Measurements from ENCODE around the gene RARG.

The RARG gene

GRCh38 chr12:53230108-53230845, 1.7 kb downstream of the RARG start:
- H2AFZ ChIP-seq = no peak overlapping the region
- no peak overlapping the region for H3K27ac ChIP-seq
- no peak for TF ChIP-seq CTCF (IDR thresholded peaks at IDR 0.05)
- H3K79me2 ChIP-seq = no peaks in the 10 kb centered on the region
- H3K4me3 ChIP-seq (ENCODE audit: low read depth, low read length) = no peak overlapping the region
- no peaks in the 10 kb centered on the region for H3K27me3 ChIP-seq (ENCODE audit: control insufficient read depth, insufficient read depth, low read length)
- H3K4me1 ChIP-seq = peaks cover 17% of the 10 kb centered on the region
- H3K9ac ChIP-seq = no peak overlapping the region
- H3K9me3 ChIP-seq (ENCODE audit: control insufficient read depth, low read length) = no peaks in the 10 kb centered on the region
- no peak overlapping the region for H3K4me2 ChIP-seq (ENCODE audit: low read length)
- no peaks in the 10 kb centered on the region for H3K36me3 ChIP-seq (ENCODE audit: control insufficient read depth, insufficient read depth, low read length)

GRCh38 chr12:53229454-53229853, 2.6 kb downstream of the RARG start:
- Histone ChIP-seq H3K9me3 (ENCODE audit: control insufficient read depth, low read length) (no peaks in the 10 kb centered on the region), H3K27ac (no peak overlapping the region), H3K27me3 (ENCODE audit: control insufficient read depth, insufficient read depth, low read length) (no peaks in the 10 kb centered on the region), H3K4me2 (ENCODE audit: low read length) (no peak overlapping the region), H3K4me3 (ENCODE audit: low read depth, low read length) (no peak overlapping the region), H2AFZ (no peak overlapping the region), H3K4me1 (peaks cover 17% of the 10 kb centered on the region), H3K9ac (no peak overlapping the region), H3K36me3 (ENCODE audit: control insufficient read depth, insufficient read depth, low read length) (no peaks in the 10 kb centered on the region), H3K79me2 (no peaks in the 10 kb centered on the region)
- no peak for TF ChIP-seq CTCF (IDR thresholded peaks at IDR 0.05)

DNA sequence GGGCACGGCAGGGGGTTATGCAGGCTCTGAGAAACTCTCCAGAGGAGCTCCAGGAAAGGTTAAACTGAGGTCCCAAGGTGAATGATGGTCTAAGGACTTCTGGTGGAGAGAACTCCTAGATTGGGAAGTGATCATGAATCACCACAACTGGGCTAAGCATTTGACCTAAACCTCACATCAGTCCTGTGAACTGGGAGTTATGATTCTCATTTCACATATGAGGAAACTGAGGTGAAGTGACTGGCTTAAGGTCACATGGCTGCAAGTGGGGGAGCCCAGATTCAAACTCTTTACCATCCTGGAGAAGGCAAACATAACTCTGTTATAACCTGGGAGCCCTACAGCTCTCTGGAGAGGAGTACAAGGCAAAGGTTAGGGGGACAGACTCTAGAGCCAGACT, 4.2 kb downstream of the RARG start:
- no peak overlapping the region for H3K4me3 ChIP-seq (ENCODE audit: low read depth, low read length)
- no peak overlapping the region for H3K9ac ChIP-seq
- H3K4me2 ChIP-seq (ENCODE audit: low read length) = no peak overlapping the region
- no peak overlapping the region for H2AFZ ChIP-seq
- H3K79me2 ChIP-seq = no peaks in the 10 kb centered on the region
- TF ChIP-seq CTCF (IDR thresholded peaks at IDR 0.05) = no peak
- H3K27ac ChIP-seq = no peak overlapping the region
- no peaks in the 10 kb centered on the region for H3K27me3 ChIP-seq (ENCODE audit: control insufficient read depth, insufficient read depth, low read length)
- H3K4me1 ChIP-seq = peaks cover 15% of the 10 kb centered on the region
- no peaks in the 10 kb centered on the region for H3K9me3 ChIP-seq (ENCODE audit: control insufficient read depth, low read length)
- no peaks in the 10 kb centered on the region for H3K36me3 ChIP-seq (ENCODE audit: control insufficient read depth, insufficient read depth, low read length)

GRCh38 chr12:53227341-53227740, 4.7 kb downstream of the RARG start:
- Histone ChIP-seq H3K27ac (no peak overlapping the region), H3K27me3 (ENCODE audit: control insufficient read depth, insufficient read depth, low read length) (no peaks in the 10 kb centered on the region), H2AFZ (no peak overlapping the region), H3K9ac (no peak overlapping the region), H3K4me2 (ENCODE audit: low read length) (no peak overlapping the region), H3K4me1 (peaks cover 11% of the 10 kb centered on the region), H3K4me3 (ENCODE audit: low read depth, low read length) (no peak overlapping the region), H3K9me3 (ENCODE audit: control insufficient read depth, low read length) (no peaks in the 10 kb centered on the region), H3K36me3 (ENCODE audit: control insufficient read depth, insufficient read depth, low read length) (no peaks in the 10 kb centered on the region), H3K79me2 (no peaks in the 10 kb centered on the region)
- no peak for TF ChIP-seq CTCF (IDR thresholded peaks at IDR 0.05)

GRCh38 chr12:53226815-53227214, 5.2 kb downstream of the RARG start:
- Histone ChIP-seq H3K36me3 (ENCODE audit: control insufficient read depth, insufficient read depth, low read length) (no peaks in the 10 kb centered on the region), H3K4me3 (ENCODE audit: low read depth, low read length) (no peak overlapping the region), H3K4me1 (peaks cover 16% of the 10 kb centered on the region), H3K27ac (no peak overlapping the region), H2AFZ (no peak overlapping the region), H3K9me3 (ENCODE audit: control insufficient read depth, low read length) (no peaks in the 10 kb centered on the region), H3K9ac (no peak overlapping the region), H3K79me2 (no peaks in the 10 kb centered on the region), H3K4me2 (ENCODE audit: low read length) (no peak overlapping the region), H3K27me3 (ENCODE audit: control insufficient read depth, insufficient read depth, low read length) (no peaks in the 10 kb centered on the region)
- TF ChIP-seq CTCF (IDR thresholded peaks at IDR 0.05) = no peak

Data from parathyroid adenoma (tissue), 2 donors.